OCI-LY1 (cell line): Measurements from ENCODE around the gene SLC37A4.

ENCODE experiments used
- H2AFZ ChIP-seq: fragments of 200-600 bp; sonication (generic), shearing (Covaris generic); 2 replicates; pipeline ENCODE4 v1.6.0; 2014; ENCODE audit warnings: antibody characterized with exemption, mild to moderate bottlenecking, low read length
- H3F3A ChIP-seq: fragments of 200-600 bp; sonication (generic), shearing (Covaris generic); 2 replicates; pipeline ENCODE4 v1.6.0; 2014; ENCODE audit warnings: mild to moderate bottlenecking, antibody characterized with exemption, low read length, moderate library complexity; ENCODE audit not compliant: insufficient read depth
- H3K27ac ChIP-seq: fragments of 200-600 bp; sonication (generic); 2 replicates; pipeline ENCODE4 v1.5.1; 2014; ENCODE audit warnings: low read length, mixed run types, mild to moderate bottlenecking, low read depth; ENCODE audit not compliant: poor library complexity, severe bottlenecking
- H3K27me3 ChIP-seq: fragments of 200-600 bp; sonication (generic); 2 replicates; pipeline ENCODE4 v1.6.0; 2014; ENCODE audit warnings: antibody characterized with exemption, mild to moderate bottlenecking, low read length, moderate library complexity; ENCODE audit not compliant: insufficient read depth
- H3K36me3 ChIP-seq: fragments of 200-600 bp; sonication (generic); 2 replicates; pipeline ENCODE4 v1.6.1; 2014; ENCODE audit warnings: mild to moderate bottlenecking, antibody characterized with exemption, low read length, moderate library complexity, mixed read lengths; ENCODE audit not compliant: insufficient read depth
- H3K4me1 ChIP-seq: fragments of 200-600 bp; sonication (generic); 2 replicates; pipeline ENCODE4 v1.5.1; 2014; ENCODE audit warnings: mild to moderate bottlenecking, low read length, moderate library complexity; ENCODE audit not compliant: insufficient read depth, severe bottlenecking
- H3K4me2 ChIP-seq: fragments of 200-600 bp; sonication (generic), shearing (Covaris generic); 2 replicates; pipeline ENCODE4 v1.6.1; 2014; ENCODE audit warnings: low read length
- H3K4me3 ChIP-seq: fragments of 200-600 bp; sonication (generic); 2 replicates; pipeline ENCODE4 v1.5.1; 2014; ENCODE audit warnings: low read length, low read depth, mild to moderate bottlenecking, mixed read lengths; ENCODE audit not compliant: poor library complexity, severe bottlenecking
- H3K79me2 ChIP-seq: fragments of 200-600 bp; shearing (Covaris generic); 2 replicates; pipeline ENCODE4 v1.6.1; 2016; ENCODE audit warnings: mixed run types, low read length, mixed read lengths; ENCODE audit not compliant: insufficient read depth
- H3K9ac ChIP-seq: fragments of 200-600 bp; sonication (generic), shearing (Covaris generic); 2 replicates; pipeline ENCODE4 v1.6.1; 2014; ENCODE audit warnings: mild to moderate bottlenecking, low read length, mixed read lengths
- H3K9me2 ChIP-seq: fragments of 200-600 bp; sonication (generic), shearing (Covaris generic); 2 replicates; pipeline ENCODE4 v1.6.1; 2014; ENCODE audit warnings: low read depth, mild to moderate bottlenecking, low read length, mixed read lengths
- H3K9me3 ChIP-seq: fragments of 200-600 bp; shearing (Covaris generic); 2 replicates; pipeline ENCODE4 v1.6.1; 2014; ENCODE audit warnings: low read length, mixed read lengths
- H4K20me1 ChIP-seq: fragments of 200-600 bp; sonication (generic), shearing (Covaris generic); 2 replicates; pipeline ENCODE4 v1.6.0; 2016; ENCODE audit warnings: mild to moderate bottlenecking, low read length; ENCODE audit not compliant: insufficient read depth
- CTCF ChIP-seq: fragments of 200-600 bp; sonication (generic), shearing (Covaris generic); IDR thresholded peaks from 2 replicates; pipeline ENCODE4 v1.5.1; 2017; ENCODE audit warnings: mild to moderate bottlenecking, antibody characterized with exemption, low read length, moderate library complexity, mixed read lengths
- EZH2 ChIP-seq: fragments of 200-600 bp; sonication (generic), shearing (Covaris generic); IDR thresholded peaks from 2 replicates; pipeline ENCODE4 v1.8.0; 2017; ENCODE audit warnings: borderline replicate concordance, mixed run types, mild to moderate bottlenecking, antibody characterized with exemption, low read length, moderate library complexity, mixed read lengths

The SLC37A4 gene

GRCh38 chr11:119030029-119030328 is 698 bp downstream of the SLC37A4 start:
- Histone ChIP-seq H3K27ac (peak overlapping the region; percentile 52), H3K27me3 (no peaks in the 10 kb centered on the region), H3K4me3 (peak overlapping the region; percentile 87)

GRCh38 chr11:119029340-119030028 is 1.2 kb downstream of the SLC37A4 start:
- H3K27me3 ChIP-seq: no peaks in the 10 kb centered on the region
- H3K9me3 ChIP-seq: no peaks in the 10 kb centered on the region
- H3K36me3 ChIP-seq: peaks cover 41% of the 10 kb centered on the region
- H3K4me3 ChIP-seq: peak overlapping the region; percentile 87
- TF ChIP-seq EZH2 (no peak), CTCF (no peak)
- H3K27ac ChIP-seq: peak overlapping the region; percentile 52
- no peaks in the 10 kb centered on the region for H3F3A ChIP-seq
- H3K9me2 ChIP-seq: no peaks in the 10 kb centered on the region
- H3K4me2 ChIP-seq: peak overlapping the region; percentile 99
- H3K9ac ChIP-seq: peak overlapping the region; percentile 87
- H2AFZ ChIP-seq: no peak overlapping the region
- no peaks in the 10 kb centered on the region for H4K20me1 ChIP-seq
- H3K4me1 ChIP-seq: peaks cover 19% of the 10 kb centered on the region
- 0 out of 2 replicates have a peak, but pooled peaks cover 5% of the 10 kb centered on the region for H3K79me2 ChIP-seq

More at GRCh38 chr11:119030029-119030328, 698 bp downstream of the SLC37A4 start:
- TF ChIP-seq CTCF (no peak), EZH2 (no peak)
- no peaks in the 10 kb centered on the region for H4K20me1 ChIP-seq
- peaks cover 19% of the 10 kb centered on the region for H3K4me1 ChIP-seq
- no peak overlapping the region for H2AFZ ChIP-seq
- peak overlapping the region; percentile 87 for H3K9ac ChIP-seq
- 0 out of 2 replicates have a peak, but pooled peaks cover 5% of the 10 kb centered on the region for H3K79me2 ChIP-seq
- H3K9me2 ChIP-seq: no peaks in the 10 kb centered on the region
- peaks cover 36% of the 10 kb centered on the region for H3K36me3 ChIP-seq
- H3K9me3 ChIP-seq: no peaks in the 10 kb centered on the region
- H3K4me2 ChIP-seq: peak overlapping the region; percentile 99
- H3F3A ChIP-seq: no peaks in the 10 kb centered on the region

- Histone ChIP-seq H3K4me2 (peak overlapping the region; percentile 99), H3K36me3 (peaks cover 46% of the 10 kb centered on the region), H3F3A (no peaks in the 10 kb centered on the region), H4K20me1 (no peaks in the 10 kb centered on the region), H3K9ac (peak overlapping the region; percentile 87), H3K27ac (peak overlapping the region; percentile 52), H2AFZ (no peak overlapping the region), H3K79me2 (0 out of 2 replicates have a peak, but pooled peaks cover 5% of the 10 kb centered on the region), H3K4me3 (peak overlapping the region; percentile 87), H3K27me3 (no peaks in the 10 kb centered on the region), H3K9me3 (no peaks in the 10 kb centered on the region), H3K9me2 (no peaks in the 10 kb centered on the region), H3K4me1 (peaks cover 19% of the 10 kb centered on the region)
- TF ChIP-seq EZH2 (no peak), CTCF (no peak)
Observed at GRCh38 chr11:119029069-119029339, 1.7 kb downstream of the SLC37A4 start.
